Thyroid gland (tissue), 4 donors: ENCODE data around the gene CYGB.

Source experiments
- CTCF ChIP-seq, 6 experiments: fragments of 200-600 bp in 3 of 6; fragments of 450-650 bp in 3 of 6; sonication (generic) in 3 of 6; IDR thresholded peaks; one replicate each; pipeline ENCODE4 v1.5.1; 2016 to 2019; ENCODE audit warnings: antibody characterized with exemption in 6 of 6, mild to moderate bottlenecking in 2 of 6, inconsistent platforms in 1 of 6, moderate library complexity in 1 of 6
- POLR2A ChIP-seq, 2 donors: fragments of 450-650 bp; IDR thresholded peaks; one replicate each; pipeline ENCODE4 v1.6.1; 2017; ENCODE audit warnings: antibody characterized with exemption in 2 of 2, mild to moderate bottlenecking in 2 of 2, moderate library complexity in 1 of 2

- no peak for TF ChIP-seq POLR2A (IDR thresholded peaks at IDR 0.05)
- TF ChIP-seq CTCF (IDR thresholded peaks at IDR 0.05), result no peak
These were observed 45.2 kb upstream of the CYGB start for GRCh38 chr17:76582660-76583059.
